CD4-positive, alpha-beta T cell treated with Interleukin-1 beta for 1 hour (primary cell): ENCODE measurements around the gene KCNV2.

Experiments used
- DNase-seq, 2 donors: peaks; one replicate each; pipeline ENCODE4 v3.0.0-alpha.2; 2020 to 2022

Gene KCNV2

GRCh38 chr9:2764353-2764752 lies 47.0 kb downstream of the KCNV2 start:
- DNase-seq, result peak in 1 of 2 donors; percentile 18

- no peak for DNase-seq
These were observed 48.1 kb downstream of the KCNV2 start for GRCh38 chr9:2765250-2765880.

GRCh38 chr9:2767800-2768677 lies 50.7 kb downstream of the KCNV2 start:
- DNase-seq, result no peak

- no peak for DNase-seq
These were observed 53.8 kb downstream of the KCNV2 start for GRCh38 chr9:2771087-2771486.

GRCh38 chr9:2771661-2772060 lies 54.4 kb downstream of the KCNV2 start:
- no peak for DNase-seq

- no peak for DNase-seq
These were observed 60.1 kb downstream of the KCNV2 start for GRCh38 chr9:2777454-2777853.

GRCh38 chr9:2778816-2779215 lies 61.5 kb downstream of the KCNV2 start:
- DNase-seq, result no peak
